ENCODE results near the gene ZNF302.

The ZNF302 gene

DNA sequence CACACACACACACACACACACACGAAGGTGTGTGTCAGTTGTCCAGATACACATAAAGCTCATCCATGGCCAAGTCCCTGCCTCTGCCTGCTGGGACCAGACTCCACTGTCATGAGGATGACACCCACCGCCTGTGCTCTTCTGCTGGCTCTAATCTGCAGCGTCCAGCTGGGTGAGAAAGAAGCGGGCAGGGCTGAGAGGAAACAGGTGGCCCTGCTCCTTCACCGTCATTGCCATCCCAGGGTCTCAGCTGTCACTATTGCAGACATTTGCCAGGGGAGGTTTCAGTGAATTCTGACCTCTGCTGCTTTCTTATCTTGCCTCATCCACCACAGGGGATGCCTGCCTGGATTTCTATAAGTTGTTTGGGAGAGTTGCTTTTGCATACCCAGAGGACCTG, 31.9 kb upstream of the ZNF302 start:
- H3K27me3 ChIP-seq = no peaks in the 10 kb centered on the region
- TF ChIP-seq, protein P1, sequence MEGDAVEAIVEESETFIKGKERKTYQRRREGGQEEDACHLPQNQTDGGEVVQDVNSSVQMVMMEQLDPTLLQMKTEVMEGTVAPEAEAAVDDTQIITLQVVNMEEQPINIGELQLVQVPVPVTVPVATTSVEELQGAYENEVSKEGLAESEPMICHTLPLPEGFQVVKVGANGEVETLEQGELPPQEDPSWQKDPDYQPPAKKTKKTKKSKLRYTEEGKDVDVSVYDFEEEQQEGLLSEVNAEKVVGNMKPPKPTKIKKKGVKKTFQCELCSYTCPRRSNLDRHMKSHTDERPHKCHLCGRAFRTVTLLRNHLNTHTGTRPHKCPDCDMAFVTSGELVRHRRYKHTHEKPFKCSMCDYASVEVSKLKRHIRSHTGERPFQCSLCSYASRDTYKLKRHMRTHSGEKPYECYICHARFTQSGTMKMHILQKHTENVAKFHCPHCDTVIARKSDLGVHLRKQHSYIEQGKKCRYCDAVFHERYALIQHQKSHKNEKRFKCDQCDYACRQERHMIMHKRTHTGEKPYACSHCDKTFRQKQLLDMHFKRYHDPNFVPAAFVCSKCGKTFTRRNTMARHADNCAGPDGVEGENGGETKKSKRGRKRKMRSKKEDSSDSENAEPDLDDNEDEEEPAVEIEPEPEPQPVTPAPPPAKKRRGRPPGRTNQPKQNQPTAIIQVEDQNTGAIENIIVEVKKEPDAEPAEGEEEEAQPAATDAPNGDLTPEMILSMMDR (IDR thresholded peaks at IDR 0.05) = no peak
- no peaks in the 10 kb centered on the region for H3K4me1 ChIP-seq
- H3K4me3 ChIP-seq = no peak overlapping the region
- intact Hi-C loops (cut with DNase I; ENCODE audit: low total_unique reads) = no loop called here
- no peaks in the 10 kb centered on the region for H3K36me3 ChIP-seq
- no peak for DNase-seq
- no peak overlapping the region for H3K27ac ChIP-seq
- H3K9me3 ChIP-seq = no peaks in the 10 kb centered on the region

DNA sequence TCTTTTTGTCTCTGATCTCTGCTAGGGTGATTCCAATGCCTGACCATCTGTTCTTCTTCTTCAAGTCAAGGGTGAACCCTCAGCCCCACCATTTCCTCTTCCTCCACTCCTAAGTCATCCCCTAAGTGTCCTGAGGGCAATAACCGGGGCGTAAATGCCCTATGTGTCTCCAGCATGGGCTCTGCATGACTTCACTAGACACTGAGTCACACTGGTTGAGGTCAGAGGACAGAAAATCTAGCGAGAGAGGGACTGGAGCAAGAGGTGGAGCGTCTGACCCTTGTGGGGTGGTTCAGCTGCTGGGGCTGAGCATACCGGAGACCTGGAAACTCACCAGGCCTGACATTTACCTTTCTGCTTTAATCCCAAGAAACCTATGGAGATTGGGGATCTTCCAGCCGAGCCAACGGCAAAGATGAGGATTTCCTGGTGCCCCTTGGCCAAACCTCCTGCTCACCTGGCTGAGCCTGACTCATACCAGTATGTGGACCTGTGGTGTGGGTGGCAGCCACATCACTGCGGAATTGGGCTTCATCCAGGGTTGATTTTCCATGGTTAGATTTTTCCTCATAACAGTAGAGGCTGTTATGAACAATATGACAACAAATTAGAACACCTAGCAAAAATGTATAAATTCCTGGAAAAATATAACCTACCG, 27.5 kb upstream of the ZNF302 start:
- DNase-seq = no peak
- Histone ChIP-seq H3K4me3 (no peak overlapping the region), H3K9me3 (peaks cover 4 to 13% (median 7%) of the 10 kb centered on the region in 3 donors), H3K4me1 (no peaks in the 10 kb centered on the region), H3K27me3 (no peaks in the 10 kb centered on the region), H3K27ac (no peak overlapping the region), H3K36me3 (no peaks in the 10 kb centered on the region)
- intact Hi-C loops (cut with DNase I; ENCODE audit: low total_unique reads) = no loop called here
- TF ChIP-seq, protein P1 (IDR thresholded peaks at IDR 0.05) = no peak

DNA sequence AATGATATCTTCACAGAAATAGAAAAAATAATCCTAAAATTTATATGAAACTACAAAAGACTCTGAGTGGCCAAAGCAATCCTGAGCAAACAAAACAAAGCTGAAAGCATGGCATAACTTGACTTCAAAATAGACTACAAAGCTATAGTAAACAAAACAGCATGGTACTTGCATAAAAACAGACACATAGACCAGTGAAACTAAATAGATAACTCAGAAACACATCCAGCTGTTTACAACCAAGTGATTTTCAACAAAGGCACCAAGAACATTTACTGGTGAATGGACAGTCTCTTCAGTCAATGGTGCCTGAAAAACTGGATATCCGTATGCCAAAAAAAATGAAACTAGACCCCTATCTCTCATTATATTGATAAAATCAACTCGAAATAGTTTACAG, 25.7 kb upstream of the ZNF302 start:
- no peak overlapping the region for H3K27ac ChIP-seq
- peaks cover 4 to 13% (median 7%) of the 10 kb centered on the region in 3 donors for H3K9me3 ChIP-seq
- no peaks in the 10 kb centered on the region for H3K36me3 ChIP-seq
- no peaks in the 10 kb centered on the region for H3K27me3 ChIP-seq
- intact Hi-C loops (cut with DNase I; ENCODE audit: low total_unique reads) = no loop called here
- H3K4me3 ChIP-seq = no peak overlapping the region
- H3K4me1 ChIP-seq = no peaks in the 10 kb centered on the region
- TF ChIP-seq, protein P1 (IDR thresholded peaks at IDR 0.05) = no peak
- no peak for DNase-seq

DNA sequence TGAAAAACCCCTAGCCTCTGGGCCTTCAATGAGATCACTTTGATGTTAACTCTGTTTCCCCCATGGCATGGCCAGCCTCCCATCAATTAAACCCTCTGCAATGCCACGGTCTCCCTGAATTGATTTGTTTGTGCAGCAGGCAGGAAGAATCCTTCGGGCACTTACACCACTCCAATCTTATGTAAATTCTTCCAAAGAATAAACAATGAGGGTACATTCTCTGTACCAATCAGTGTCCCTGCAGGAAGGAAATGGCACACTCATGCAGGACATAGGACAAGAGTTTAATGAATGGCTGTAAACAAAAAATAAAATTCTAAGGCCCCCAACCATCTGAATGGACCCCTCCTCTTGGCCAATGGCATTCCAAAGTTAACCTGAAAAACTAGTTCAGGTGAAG, 22.7 kb upstream of the ZNF302 start:
- intact Hi-C loops (cut with DNase I; ENCODE audit: low total_unique reads) = no loop called here
- DNase-seq = no peak
- no peak overlapping the region for H3K27ac ChIP-seq
- H3K4me1 ChIP-seq = no peaks in the 10 kb centered on the region
- TF ChIP-seq, protein P1 (IDR thresholded peaks at IDR 0.05) = no peak
- H3K9me3 ChIP-seq = peaks cover 4 to 13% (median 7%) of the 10 kb centered on the region in 3 donors
- no peak overlapping the region for H3K4me3 ChIP-seq
- no peaks in the 10 kb centered on the region for H3K36me3 ChIP-seq
- no peaks in the 10 kb centered on the region for H3K27me3 ChIP-seq

DNA sequence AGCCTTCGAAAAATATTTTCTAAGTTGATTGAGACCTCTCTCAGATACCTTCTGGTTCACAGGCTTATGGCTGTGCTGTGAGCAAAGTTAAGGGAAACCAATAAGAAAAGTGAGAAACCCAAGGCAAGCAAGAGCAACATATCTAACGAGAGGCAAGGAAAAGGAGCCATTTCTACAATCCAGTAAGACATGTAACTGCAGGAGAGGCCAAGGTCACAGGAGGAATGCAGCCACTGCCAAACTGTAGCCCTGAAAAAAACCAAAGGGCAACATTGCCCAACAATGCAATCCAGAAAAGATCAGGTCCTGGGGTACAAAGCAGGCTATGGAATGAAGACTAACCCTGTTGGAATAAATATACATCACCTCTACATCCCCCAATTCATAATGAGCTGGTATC, 21.8 kb upstream of the ZNF302 start:
- Histone ChIP-seq H3K4me3 (no peak overlapping the region), H3K9me3 (peaks cover 4 to 13% (median 7%) of the 10 kb centered on the region in 3 donors), H3K36me3 (no peaks in the 10 kb centered on the region), H3K27me3 (no peaks in the 10 kb centered on the region), H3K4me1 (no peaks in the 10 kb centered on the region), H3K27ac (no peak overlapping the region)
- intact Hi-C loops (cut with DNase I; ENCODE audit: low total_unique reads) = no loop called here
- TF ChIP-seq, protein P1 (IDR thresholded peaks at IDR 0.05) = no peak
- no peak for DNase-seq

DNA sequence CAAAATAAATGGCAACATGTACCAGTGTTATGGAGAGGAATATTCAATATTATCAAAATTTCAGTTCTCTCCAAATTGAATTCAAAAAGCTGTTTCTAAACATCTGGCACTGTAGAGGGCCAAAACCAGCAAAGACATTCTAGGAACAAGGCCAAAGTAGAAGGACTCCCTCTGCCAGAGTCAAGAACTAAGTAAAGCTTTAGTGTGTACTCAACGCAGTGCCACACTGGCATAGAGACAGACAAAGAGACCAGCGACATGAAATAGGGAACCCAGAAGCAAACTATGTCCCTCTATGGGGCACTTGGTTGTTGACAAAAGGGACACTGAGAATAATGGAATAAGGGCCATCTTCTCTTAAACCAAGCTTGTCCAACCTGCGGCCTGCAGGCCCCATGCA, 16.1 kb upstream of the ZNF302 start:
- TF ChIP-seq, protein P1 (IDR thresholded peaks at IDR 0.05) = no peak
- H3K27me3 ChIP-seq = no peaks in the 10 kb centered on the region
- H3K9me3 ChIP-seq = no peaks in the 10 kb centered on the region
- H3K4me3 ChIP-seq = no peak overlapping the region
- DNase-seq = no peak
- H3K36me3 ChIP-seq = no peaks in the 10 kb centered on the region
- peaks cover 0 to 5% (median 2%) of the 10 kb centered on the region in 4 donors for H3K4me1 ChIP-seq
- H3K27ac ChIP-seq = no peak overlapping the region
- intact Hi-C loops (cut with DNase I; ENCODE audit: low total_unique reads) = no loop called here
